PC-9 (cell line): ENCODE measurements around the gene PTS.

Source experiments
- CTCF ChIP-seq: fragments of 200-600 bp; sonication (generic); conservative IDR thresholded peaks from 2 replicates; pipeline ENCODE4 v1.6.1; 2017; ENCODE audit warnings: mixed run types, antibody characterized with exemption, mild to moderate bottlenecking, moderate library complexity
- EZH2 ChIP-seq: fragments of 200-600 bp; sonication (generic); IDR thresholded peaks from 2 replicates; pipeline ENCODE4 v1.8.0; 2017; ENCODE audit warnings: antibody characterized with exemption, low read depth

GRCh38 chr11:112269139-112269538 is 42.9 kb downstream of the PTS start:
- TF ChIP-seq CTCF: no peak
- no peak for TF ChIP-seq EZH2
